ENCODE measurements around the gene SKA3. TPM values are rescaled to one million over a fixed set of nuclear protein-coding genes. Genes with fewer than 3 reads are reported as not detected.
"Not testable (repeated sequence)": the region's sequence is repeated elsewhere in the genome, so short reads cannot be mapped to it uniquely, and the experiment has no call there.

The SKA3 gene
- total RNA-seq, 1 experiment from 2014 or later, result 13.3 TPM

- not testable (repeated sequence) for DNase-seq
These were observed 10.1 kb upstream of the SKA3 start for GRCh38 chr13:21186410-21186809.

GRCh38 chr13:21181671-21182070 lies 5.3 kb upstream of the SKA3 start:
- no peaks in the 10 kb centered on the region for H3K9me3 ChIP-seq
- H3K27me3 ChIP-seq, result no peaks in the 10 kb centered on the region
- H3K4me3 ChIP-seq, result no peak overlapping the region
- H3K36me3 ChIP-seq, result peaks cover 16% of the 10 kb centered on the region
- DNase-seq, result no peak

More at GRCh38 chr13:21186410-21186809, 10.1 kb upstream of the SKA3 start:
- H3K36me3 ChIP-seq, H3K27me3 ChIP-seq, H3K9me3 ChIP-seq, H3K4me3 ChIP-seq: not testable (repeated sequence)

DNA sequence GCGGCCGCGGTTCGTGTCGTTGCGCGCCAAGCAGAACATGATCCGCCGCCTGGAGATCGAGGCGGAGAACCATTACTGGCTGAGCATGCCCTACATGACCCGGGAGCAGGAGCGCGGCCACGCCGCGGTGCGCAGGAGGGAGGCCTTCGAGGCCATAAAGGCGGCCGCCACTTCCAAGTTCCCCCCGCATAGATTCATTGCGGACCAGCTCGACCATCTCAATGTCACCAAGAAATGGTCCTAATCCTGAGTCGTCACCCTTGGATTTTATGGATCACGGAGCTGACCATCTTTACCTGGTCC lies 581 bp upstream of the SKA3 start:
- Histone ChIP-seq H3K9me3 (no peaks in the 10 kb centered on the region; the same call in 1 of the 2 replicates), H3K4me3 (peak overlapping the region; percentile 80), H3K27me3 (no peaks in the 10 kb centered on the region), H3K36me3 (peaks cover 33% of the 10 kb centered on the region)
- DNase-seq, result no peak

- Histone ChIP-seq H3K27me3 (no peaks in the 10 kb centered on the region), H3K36me3 (peaks cover 43% of the 10 kb centered on the region), H3K4me3 (peak overlapping the region; percentile 80), H3K9me3 (no peaks in the 10 kb centered on the region; the same call in 1 of the 2 replicates)
- DNase-seq, result no peak
These were observed 617 bp downstream of the SKA3 start for GRCh38 chr13:21175656-21176214.

DNA sequence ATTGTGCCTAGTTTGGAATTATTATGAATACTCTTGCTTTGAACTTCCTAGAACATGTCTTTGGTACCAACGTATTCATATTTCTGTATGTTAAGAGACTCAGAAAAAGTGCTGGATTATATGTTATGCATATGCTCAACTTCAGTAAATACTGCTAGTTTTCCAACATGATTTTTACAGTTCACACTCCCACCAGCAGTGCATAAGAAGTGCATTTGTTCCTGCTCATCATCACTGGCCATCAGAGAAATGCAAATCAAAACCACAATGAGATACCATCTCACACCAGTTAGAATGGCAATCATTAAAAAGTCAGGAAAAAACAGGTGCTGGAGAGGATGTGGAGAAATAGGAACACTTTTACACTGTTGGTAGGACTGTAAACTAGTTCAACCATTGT lies 2.6 kb downstream of the SKA3 start:
- H3K9me3 ChIP-seq, DNase-seq, H3K4me3 ChIP-seq, H3K27me3 ChIP-seq: not testable (repeated sequence)
- H3K36me3 ChIP-seq, result peaks cover 51% of the 10 kb centered on the region

DNA sequence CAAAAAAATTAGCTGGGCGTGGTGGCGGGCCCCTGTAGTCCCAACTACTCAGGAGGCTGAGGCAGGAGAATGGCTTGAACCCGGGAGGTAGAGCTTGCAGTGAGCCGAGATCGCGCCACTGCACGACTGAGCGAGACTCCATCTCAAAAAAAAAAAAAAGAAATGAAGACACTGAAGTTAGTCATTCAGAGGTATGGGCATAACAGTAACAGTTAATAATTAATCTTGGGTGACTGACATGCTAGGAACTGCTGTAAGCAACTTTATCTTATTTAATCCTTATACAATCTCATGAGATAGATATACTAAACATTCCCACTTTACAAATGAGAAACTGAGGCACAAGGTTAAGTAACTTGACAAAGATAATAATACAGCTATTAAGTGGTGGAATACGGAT lies 4.9 kb downstream of the SKA3 start:
- Histone ChIP-seq H3K4me3 (no peak overlapping the region), H3K36me3 (peaks cover 48% of the 10 kb centered on the region), H3K27me3 (no peaks in the 10 kb centered on the region), H3K9me3 (no peaks in the 10 kb centered on the region; the same call in 1 of the 2 replicates)
- no peak for DNase-seq

GRCh38 chr13:21165606-21166005 lies 10.7 kb downstream of the SKA3 start:
- H3K9me3 ChIP-seq, H3K4me3 ChIP-seq, DNase-seq, H3K27me3 ChIP-seq: not testable (repeated sequence)
- H3K36me3 ChIP-seq, result peaks cover 30% of the 10 kb centered on the region

DNA sequence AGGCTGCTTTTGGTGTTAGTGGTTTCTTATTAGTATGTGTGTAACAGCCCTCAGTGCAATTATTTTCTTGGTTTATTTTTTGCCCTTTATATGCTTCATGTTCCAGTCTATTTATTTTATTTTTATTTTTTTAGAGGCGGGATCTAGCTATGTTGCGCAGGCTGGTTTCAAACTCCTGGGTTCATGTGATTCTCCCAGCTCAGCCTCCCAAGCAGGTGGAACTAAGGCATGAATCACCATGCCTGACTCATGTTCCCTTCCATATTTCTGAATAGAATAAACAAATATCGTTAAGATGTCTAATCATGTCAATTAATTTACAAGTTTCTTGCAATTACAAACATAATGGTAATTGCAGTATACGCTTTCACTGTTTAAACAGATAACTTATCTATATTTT lies 11.7 kb downstream of the SKA3 start:
- peaks cover 25% of the 10 kb centered on the region for H3K36me3 ChIP-seq
- no peaks in the 10 kb centered on the region for H3K9me3 ChIP-seq
- H3K27me3 ChIP-seq, result no peaks in the 10 kb centered on the region
- H3K4me3 ChIP-seq, result no peak overlapping the region
- DNase-seq, result peak; percentile 12

- H3K9me3 ChIP-seq, result no peaks in the 10 kb centered on the region
- peaks cover 33% of the 10 kb centered on the region for H3K36me3 ChIP-seq
- no peak for DNase-seq
- no peaks in the 10 kb centered on the region for H3K27me3 ChIP-seq
- H3K4me3 ChIP-seq, result no peak overlapping the region
These were observed 24.0 kb downstream of the SKA3 start for GRCh38 chr13:21152251-21152899.

- peaks cover 43% of the 10 kb centered on the region for H3K36me3 ChIP-seq
These were observed 26.3 kb downstream of the SKA3 start for GRCh38 chr13:21150013-21150412.

DNA sequence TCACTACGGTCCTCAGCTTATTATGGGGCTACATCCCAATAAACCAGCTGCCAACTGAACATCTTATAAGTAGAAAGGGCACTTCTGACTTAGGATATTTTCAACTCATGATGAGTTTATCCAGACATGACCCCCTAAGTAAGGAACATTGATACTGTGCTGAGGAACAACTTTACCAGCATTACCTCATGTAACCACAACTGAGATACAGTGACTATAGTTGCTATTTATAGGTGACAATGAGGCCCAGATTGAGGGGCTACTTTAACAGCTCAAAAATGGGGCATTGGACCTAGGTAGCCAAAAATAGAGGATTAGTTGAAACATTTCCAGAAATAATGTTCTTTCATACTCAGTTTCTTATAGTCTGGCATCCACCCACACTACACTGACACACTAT lies 26.8 kb downstream of the SKA3 start:
- Histone ChIP-seq H3K27me3 (no peaks in the 10 kb centered on the region), H3K36me3 (peaks cover 39% of the 10 kb centered on the region), H3K9me3 (no peaks in the 10 kb centered on the region), H3K4me3 (no peak overlapping the region)
- no peak for DNase-seq

More at GRCh38 chr13:21150013-21150412, 26.3 kb downstream of the SKA3 start:
- no peak overlapping the region for H3K4me3 ChIP-seq
- no peaks in the 10 kb centered on the region for H3K9me3 ChIP-seq
- H3K27me3 ChIP-seq, result no peaks in the 10 kb centered on the region
- no peak for DNase-seq

DNA sequence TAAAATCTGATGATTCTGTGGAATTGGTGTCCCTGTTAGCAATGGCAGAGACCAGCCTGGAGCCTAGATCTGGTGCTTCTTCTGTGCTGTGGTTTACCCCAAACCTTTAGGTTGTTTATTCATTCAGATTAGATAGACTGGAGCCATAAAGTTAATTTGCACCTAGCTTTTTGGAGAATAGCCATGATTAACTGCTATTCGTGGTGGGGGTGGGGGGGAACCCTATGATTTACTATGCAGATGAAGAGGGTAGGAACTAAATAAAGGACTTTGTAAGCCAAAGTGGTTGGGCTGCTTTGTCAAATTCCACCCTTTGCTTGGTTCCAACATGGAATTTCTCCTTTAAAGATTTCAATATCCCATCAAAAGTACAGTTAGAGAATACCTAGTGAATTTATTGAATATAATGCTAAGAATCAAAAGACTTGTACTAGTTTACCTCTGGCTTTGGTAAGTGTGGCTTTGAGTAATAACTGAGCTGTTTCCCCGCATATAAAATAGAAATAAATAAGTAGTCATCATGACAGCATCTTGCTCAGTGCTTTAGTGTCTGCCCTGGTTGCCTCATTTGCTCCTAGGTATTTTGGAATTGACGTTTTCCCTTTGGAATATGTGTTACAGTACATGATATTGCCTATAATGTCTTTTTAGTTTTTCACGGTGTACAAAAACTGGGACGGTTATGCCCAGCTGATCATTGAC lies 27.6 kb downstream of the SKA3 start:
- no peak for DNase-seq
- H3K4me3 ChIP-seq, result no peak overlapping the region
- no peaks in the 10 kb centered on the region for H3K9me3 ChIP-seq
- no peaks in the 10 kb centered on the region for H3K27me3 ChIP-seq
- H3K36me3 ChIP-seq, result peaks cover 43% of the 10 kb centered on the region

DNA sequence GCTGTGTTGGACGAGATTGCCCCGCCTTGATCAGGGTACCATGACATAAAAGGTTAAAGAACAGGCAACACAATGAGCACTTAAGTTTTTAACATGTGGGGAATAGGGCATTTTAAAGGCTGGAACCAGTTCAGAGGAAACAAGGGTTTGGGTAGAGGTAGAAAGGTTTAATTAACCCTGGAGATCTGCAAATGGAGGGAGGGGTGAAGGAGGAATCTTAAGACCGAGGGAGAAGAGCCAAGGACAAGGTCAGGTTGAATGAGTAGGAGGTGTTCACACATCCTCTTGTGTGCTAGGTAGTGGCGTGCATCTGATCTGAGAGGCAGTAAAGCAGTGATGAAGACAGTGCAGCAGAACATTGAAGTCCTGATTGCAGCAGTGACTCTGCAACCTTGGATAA lies 28.5 kb downstream of the SKA3 start:
- no peaks in the 10 kb centered on the region for H3K27me3 ChIP-seq
- DNase-seq, result no peak
- peaks cover 51% of the 10 kb centered on the region for H3K36me3 ChIP-seq
- no peaks in the 10 kb centered on the region for H3K9me3 ChIP-seq
- no peak overlapping the region for H3K4me3 ChIP-seq

DNA sequence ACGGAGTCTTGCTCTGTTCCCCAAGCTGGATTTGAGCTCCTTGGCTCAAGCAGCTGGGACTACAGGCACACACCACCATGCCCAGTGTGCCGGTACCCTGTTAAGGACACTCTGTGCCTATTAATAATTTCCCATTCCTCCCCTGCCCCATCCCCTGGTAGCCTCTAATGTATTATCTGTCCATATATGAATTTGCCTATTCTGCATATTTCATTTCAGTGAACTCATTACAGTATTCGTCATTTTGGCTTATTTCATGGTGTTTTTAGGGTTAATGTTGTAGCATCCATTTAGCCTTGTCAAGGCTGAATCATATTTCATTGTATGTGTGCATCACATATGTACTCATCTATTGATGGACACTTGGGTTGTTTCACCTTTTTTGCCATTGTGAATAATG lies 33.6 kb downstream of the SKA3 start:
- no peak overlapping the region for H3K4me3 ChIP-seq
- no peaks in the 10 kb centered on the region for H3K27me3 ChIP-seq
- no peaks in the 10 kb centered on the region for H3K9me3 ChIP-seq
- peaks cover 67% of the 10 kb centered on the region for H3K36me3 ChIP-seq
- no peak for DNase-seq

DNA sequence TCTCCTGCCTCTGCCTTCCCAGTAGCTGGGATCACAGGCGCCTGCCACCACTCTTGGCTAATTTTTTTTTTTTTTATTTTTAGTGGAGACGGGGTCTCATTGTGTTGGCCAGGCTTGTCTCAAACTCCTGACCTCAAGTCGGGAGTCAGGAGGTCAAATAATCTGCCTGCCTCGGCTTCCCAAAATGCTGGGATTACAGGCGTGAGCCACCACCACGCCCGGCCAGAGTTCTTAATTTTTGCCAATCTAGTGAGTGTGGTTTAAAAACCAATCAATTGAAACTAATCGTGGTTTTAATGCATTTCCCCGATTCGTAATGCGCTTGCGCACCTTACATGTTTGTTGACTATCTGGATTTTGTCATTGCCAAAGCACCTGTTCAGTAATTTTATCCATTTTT lies 37.0 kb downstream of the SKA3 start:
- Histone ChIP-seq H3K4me3 (peak overlapping the region; percentile 99), H3K9me3 (no peaks in the 10 kb centered on the region), H3K27me3 (no peaks in the 10 kb centered on the region), H3K36me3 (peaks cover 36% of the 10 kb centered on the region)
- DNase-seq, result no peak

GRCh38 chr13:21138561-21138960 lies 37.8 kb downstream of the SKA3 start:
- H3K36me3 ChIP-seq, result peaks cover 31% of the 10 kb centered on the region
- no peak for DNase-seq
- no peak overlapping the region for H3K4me3 ChIP-seq
- H3K27me3 ChIP-seq, result no peaks in the 10 kb centered on the region
- H3K9me3 ChIP-seq, result no peaks in the 10 kb centered on the region

DNA sequence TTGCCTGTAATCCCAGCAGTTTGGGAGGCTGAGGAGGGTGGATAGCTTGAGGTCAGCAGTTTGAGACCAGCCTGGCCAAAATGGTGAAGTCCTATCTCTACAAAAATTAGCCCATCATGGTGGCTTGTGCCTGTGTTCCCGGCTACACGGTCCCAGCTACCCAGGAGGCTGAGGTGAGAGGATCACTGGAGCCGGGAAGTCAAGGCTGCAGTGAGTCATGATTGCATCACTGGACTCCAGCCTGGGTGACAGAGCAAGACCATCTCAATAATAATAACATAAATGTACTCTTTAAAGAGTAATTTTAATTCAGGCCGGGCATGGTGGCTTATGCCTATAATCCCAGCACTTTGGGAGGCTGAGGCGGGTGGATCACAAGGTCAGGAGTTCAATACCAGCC lies 38.7 kb downstream of the SKA3 start:
- Histone ChIP-seq H3K27me3 (no peaks in the 10 kb centered on the region), H3K9me3 (no peaks in the 10 kb centered on the region), H3K4me3 (no peak overlapping the region), H3K36me3 (peaks cover 22% of the 10 kb centered on the region)
- DNase-seq, result peak; percentile 80

DNA sequence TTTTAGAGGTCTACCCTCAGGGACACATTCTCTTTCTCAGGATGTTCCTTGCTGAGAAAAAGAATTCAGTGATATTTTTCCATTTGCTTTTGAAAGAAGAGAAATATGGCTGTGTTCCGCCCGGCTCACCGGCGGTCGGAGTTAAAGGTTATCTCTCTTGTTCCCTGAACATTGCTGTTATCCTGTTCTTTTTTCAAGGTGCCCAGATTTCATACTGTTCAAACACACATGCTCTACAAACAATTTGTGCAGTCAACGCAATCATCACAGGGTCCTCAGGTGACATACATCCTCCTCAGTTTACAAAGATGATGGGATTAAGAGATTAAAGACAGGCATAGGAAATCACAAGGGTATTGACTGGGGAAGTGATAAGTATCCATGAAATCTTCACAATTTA lies 40.5 kb downstream of the SKA3 start:
- not testable (repeated sequence) for DNase-seq, H3K36me3 ChIP-seq, H3K27me3 ChIP-seq, H3K4me3 ChIP-seq, H3K9me3 ChIP-seq
